ENCODE data around the gene CAMKMT.

- TF ChIP-seq CTCF (IDR thresholded peaks at IDR 0.05) (no peak), POLR2A (IDR thresholded peaks at IDR 0.05) (no peak)
Observed at GRCh38 chr2:44819061-44819460, 457.3 kb downstream of the CAMKMT start.

All from Peyer's patch (tissue), 4 donors.